ENCODE results near the gene CEP89.
"Not testable (repeated sequence)": the region's sequence is repeated elsewhere in the genome, so short reads cannot be mapped to it uniquely, and the experiment has no call there.

The CEP89 gene

GRCh38 chr19:32891609-32892008 lies 80.1 kb downstream of the CEP89 start:
- no peak for DNase-seq (ENCODE audit: low read depth)

GRCh38 chr19:32890841-32891240 lies 80.9 kb downstream of the CEP89 start:
- no peak for DNase-seq (ENCODE audit: low read depth)

- no peak for DNase-seq (ENCODE audit: low read depth)
Observed at GRCh38 chr19:32890326-32890725, 81.4 kb downstream of the CEP89 start.

- DNase-seq (ENCODE audit: low read depth) = no peak
Observed at GRCh38 chr19:32889137-32889934, 82.4 kb downstream of the CEP89 start.

- DNase-seq (ENCODE audit: low read depth) = no peak
Observed at GRCh38 chr19:32887572-32888215, 84.1 kb downstream of the CEP89 start.

GRCh38 chr19:32886241-32886640 lies 85.5 kb downstream of the CEP89 start:
- no peak for DNase-seq (ENCODE audit: low read depth)

GRCh38 chr19:32885255-32885654 lies 86.5 kb downstream of the CEP89 start:
- DNase-seq (ENCODE audit: low read depth) = not testable (repeated sequence)

GRCh38 chr19:32881766-32882165 lies 90.0 kb downstream of the CEP89 start:
- DNase-seq (ENCODE audit: low read depth) = no peak

- DNase-seq (ENCODE audit: low read depth) = no peak
Observed at GRCh38 chr19:32880622-32881021, 91.1 kb downstream of the CEP89 start.

GRCh38 chr19:32879741-32880140 lies 92.0 kb downstream of the CEP89 start:
- DNase-seq (ENCODE audit: low read depth) = no peak

- no peak for DNase-seq (ENCODE audit: low read depth)
Observed at GRCh38 chr19:32878988-32879387, 92.8 kb downstream of the CEP89 start.

- no peak for DNase-seq (ENCODE audit: low read depth)
Observed at GRCh38 chr19:32877977-32878745, 93.6 kb downstream of the CEP89 start.

- DNase-seq (ENCODE audit: low read depth) = no peak
Observed at GRCh38 chr19:32877323-32877912, 94.3 kb downstream of the CEP89 start.

GRCh38 chr19:32876919-32877285 lies 94.9 kb downstream of the CEP89 start:
- DNase-seq (ENCODE audit: low read depth) = no peak

GRCh38 chr19:32876236-32876918 lies 95.4 kb downstream of the CEP89 start:
- DNase-seq (ENCODE audit: low read depth) = no peak

GRCh38 chr19:32875428-32875827 lies 96.3 kb downstream of the CEP89 start:
- DNase-seq (ENCODE audit: low read depth) = no peak

- no peak for DNase-seq (ENCODE audit: low read depth)
Observed at GRCh38 chr19:32874605-32875004, 97.2 kb downstream of the CEP89 start.

- no peak for DNase-seq (ENCODE audit: low read depth)
Observed at GRCh38 chr19:32873247-32873959, 98.4 kb downstream of the CEP89 start.

GRCh38 chr19:32872391-32872790 lies 99.4 kb downstream of the CEP89 start:
- DNase-seq (ENCODE audit: low read depth) = no peak

- no peak for DNase-seq (ENCODE audit: low read depth)
Observed at GRCh38 chr19:32870981-32871451, 100.7 kb downstream of the CEP89 start.

- DNase-seq (ENCODE audit: low read depth) = no peak
Observed at GRCh38 chr19:32869966-32870573, 101.7 kb downstream of the CEP89 start.

All from stimulated activated CD8-positive, alpha-beta memory T cell treated with anti-CD3 and anti-CD28 coated beads, Interleukin-15, amount 100 ng/mL, for 24 hours (primary cell).